ENCODE data around the gene IL23R. TPM values are rescaled to one million over a fixed set of nuclear protein-coding genes. Genes with fewer than 3 reads are reported as not detected.

Gene IL23R
- total RNA-seq, 1 donor from 2014 or later: not detected

GRCh38 chr1:67118646-67119045, 47.6 kb upstream of the IL23R start:
- H3K4me3 Mint-ChIP-seq (ENCODE audit: unreplicated experiment): no peak overlapping the region
- H3K27me3 Mint-ChIP-seq (ENCODE audit: low read depth, unreplicated experiment): no peaks in the 10 kb centered on the region
- no peaks in the 10 kb centered on the region for H3K9me3 ChIP-seq (ENCODE audit: insufficient read depth, low read depth, low read length)
- no peaks in the 10 kb centered on the region for H3K36me3 Mint-ChIP-seq (ENCODE audit: low read depth, unreplicated experiment)
- no peak overlapping the region for H2AFZ ChIP-seq (ENCODE audit: low read depth, low read length)
- no peak for DNase-seq (ENCODE audit: low read depth)
- no peak overlapping the region for H3K4me2 ChIP-seq (ENCODE audit: low read length)
- H3K27ac Mint-ChIP-seq (ENCODE audit: unreplicated experiment): no peak overlapping the region
- H3K36me3 ChIP-seq (ENCODE audit: insufficient read depth, low read length): no peaks in the 10 kb centered on the region
- H3K79me2 ChIP-seq (ENCODE audit: insufficient read depth, low read length): no peaks in the 10 kb centered on the region
- H3K9me3 Mint-ChIP-seq (ENCODE audit: unreplicated experiment): no peaks in the 10 kb centered on the region
- no peaks in the 10 kb centered on the region for H3K4me1 ChIP-seq (ENCODE audit: insufficient read depth, low read length)
- no peak overlapping the region for H3K4me3 ChIP-seq (ENCODE audit: insufficient read depth, low read depth, low read length)
- H3K27ac ChIP-seq (ENCODE audit: low read depth, low read length): no peak overlapping the region
- H3K4me1 Mint-ChIP-seq (ENCODE audit: low read depth, unreplicated experiment): peaks cover 18% of the 10 kb centered on the region
- no peaks in the 10 kb centered on the region for H3K27me3 ChIP-seq (ENCODE audit: insufficient read depth, low read length)
- H4K20me1 ChIP-seq (ENCODE audit: insufficient read depth, low read length): no peaks in the 10 kb centered on the region
- FAIRE-seq: no peak
- H3K9ac ChIP-seq (ENCODE audit: low read length): no peak overlapping the region
- TF ChIP-seq EZH2 (IDR thresholded peaks at IDR 0.05; ENCODE audit: insufficient read depth, low read length) (no peak), CTCF (IDR thresholded peaks at IDR 0.05; ENCODE audit: insufficient read depth, low read depth, low read length) (no peak)

- Mint-ChIP-seq H3K4me3 (ENCODE audit: unreplicated experiment) (no peak overlapping the region), H3K27ac (ENCODE audit: unreplicated experiment) (no peak overlapping the region)
Measured at GRCh38 chr1:67120855-67121619, 45.2 kb upstream of the IL23R start.

More at GRCh38 chr1:67120855-67121619, 45.2 kb upstream of the IL23R start:
- Histone ChIP-seq H3K27me3 (ENCODE audit: insufficient read depth, low read length) (no peaks in the 10 kb centered on the region), H3K9me3 (ENCODE audit: insufficient read depth, low read depth, low read length) (no peaks in the 10 kb centered on the region), H3K4me2 (ENCODE audit: low read length) (no peak overlapping the region), H3K79me2 (ENCODE audit: insufficient read depth, low read length) (no peaks in the 10 kb centered on the region), H3K27ac (ENCODE audit: low read depth, low read length) (no peak overlapping the region), H3K36me3 (ENCODE audit: insufficient read depth, low read length) (no peaks in the 10 kb centered on the region), H3K4me1 (ENCODE audit: insufficient read depth, low read length) (no peaks in the 10 kb centered on the region), H3K9ac (ENCODE audit: low read length) (no peak overlapping the region), H3K4me3 (ENCODE audit: insufficient read depth, low read depth, low read length) (no peak overlapping the region), H2AFZ (ENCODE audit: low read depth, low read length) (no peak overlapping the region), H4K20me1 (ENCODE audit: insufficient read depth, low read length) (no peaks in the 10 kb centered on the region)
- FAIRE-seq (no peak), DNase-seq (ENCODE audit: low read depth) (no peak)
- TF ChIP-seq EZH2 (IDR thresholded peaks at IDR 0.05; ENCODE audit: insufficient read depth, low read length) (no peak), CTCF (IDR thresholded peaks at IDR 0.05; ENCODE audit: insufficient read depth, low read depth, low read length) (no peak)
- Mint-ChIP-seq H3K4me1 (ENCODE audit: low read depth, unreplicated experiment) (peaks cover 19% of the 10 kb centered on the region), H3K36me3 (ENCODE audit: low read depth, unreplicated experiment) (no peaks in the 10 kb centered on the region), H3K27me3 (ENCODE audit: low read depth, unreplicated experiment) (no peaks in the 10 kb centered on the region), H3K9me3 (ENCODE audit: unreplicated experiment) (no peaks in the 10 kb centered on the region)
